Femur (tissue), 1 donor: ENCODE data around the gene MFSD12.

Experiments used
- DNase-seq: peaks from one replicate; pipeline ENCODE4 v3.0.0-alpha.2; 2017

The MFSD12 gene

DNA sequence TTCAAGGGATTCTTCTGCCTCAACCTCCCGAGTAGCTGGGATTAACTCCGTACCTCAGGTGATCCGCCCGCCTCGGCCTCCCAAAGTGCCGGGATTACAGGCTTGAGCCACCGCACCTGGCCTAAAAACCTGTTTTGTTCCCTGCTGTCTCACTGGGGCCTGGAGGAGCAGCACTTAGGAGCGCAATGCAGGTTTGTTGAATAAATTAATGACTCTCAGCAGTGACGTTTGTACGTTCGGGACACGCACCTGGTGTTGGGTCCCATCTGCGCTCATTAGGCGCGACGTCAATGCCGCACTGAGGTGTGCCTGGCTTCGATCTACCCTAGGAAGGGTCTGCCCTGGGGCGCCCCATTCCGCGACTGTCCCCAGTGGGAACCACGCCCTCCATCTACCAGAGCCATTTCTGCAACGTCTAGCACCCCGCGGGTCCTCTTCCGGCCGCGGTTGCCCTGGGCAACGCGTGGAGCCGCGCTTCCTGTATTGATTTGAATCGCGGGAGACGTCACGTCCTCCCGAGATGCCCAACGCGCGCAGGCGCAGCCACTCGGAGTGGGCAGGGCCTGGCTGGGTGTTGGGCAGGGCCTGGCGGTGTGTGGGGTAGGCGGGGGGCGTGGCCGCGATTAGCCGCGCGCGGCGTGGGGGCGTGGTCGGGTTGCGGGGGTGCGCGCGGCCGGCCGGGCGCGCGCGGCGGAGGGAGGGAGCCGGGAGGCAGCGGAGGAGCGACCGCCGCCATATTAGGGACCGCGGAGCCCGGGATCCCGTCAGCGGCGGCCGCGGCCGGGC, 51.6 kb downstream of the MFSD12 start, which contains the start of gene FZR1:
TSS of gene FZR1 (plus strand) at position 714 of the 786 bp plus-strand sequence. CDS start 16,679 bp downstream, outside the sequence.
- DNase-seq = peak; percentile 100

DNA sequence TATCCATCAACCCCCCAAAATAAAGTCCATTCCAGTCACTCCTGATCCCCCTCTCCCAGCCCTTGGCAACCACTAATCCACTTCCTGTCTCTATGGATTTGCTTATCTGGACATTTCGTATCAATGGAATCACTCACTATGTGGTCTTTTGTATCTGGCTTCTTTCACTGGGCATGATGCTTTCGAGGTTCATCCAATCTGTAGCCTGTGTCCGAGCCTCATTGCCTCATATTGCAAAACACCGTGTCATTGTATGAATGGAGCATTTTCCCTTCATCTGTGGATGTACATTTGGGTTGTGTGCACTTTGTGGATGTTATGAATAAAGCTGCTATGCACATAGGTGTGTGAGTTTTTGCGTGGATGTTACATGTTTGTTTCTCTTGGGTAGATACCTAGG, 52.7 kb downstream of the MFSD12 start:
- DNase-seq = no peak

DNA sequence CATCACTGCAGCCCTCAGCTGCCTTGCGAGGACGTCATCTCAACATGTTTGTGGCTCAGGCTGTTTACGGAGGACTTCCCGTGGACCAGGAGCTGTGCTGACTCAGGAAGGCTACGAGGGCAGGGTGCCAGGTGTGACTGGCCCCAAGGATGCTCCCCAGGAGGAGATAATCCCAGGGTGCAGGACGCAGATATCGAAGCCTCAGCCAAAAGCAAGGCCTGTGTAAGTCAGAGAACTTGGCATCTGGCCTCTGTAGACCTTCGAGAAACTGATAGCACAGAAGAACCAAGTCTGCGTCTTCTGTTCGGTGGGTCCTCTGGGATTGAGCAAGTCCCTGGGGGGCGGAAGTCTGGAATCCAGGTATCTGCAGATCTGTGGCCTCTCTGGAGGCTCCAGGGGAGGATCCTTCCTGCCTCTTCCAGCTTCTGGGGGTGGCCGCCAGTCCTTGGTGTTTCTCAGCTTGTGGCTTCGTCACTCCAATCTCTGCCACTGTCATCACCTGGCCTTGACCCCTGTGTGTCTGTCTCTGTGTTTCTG, 54.3 kb downstream of the MFSD12 start:
- no peak for DNase-seq

DNA sequence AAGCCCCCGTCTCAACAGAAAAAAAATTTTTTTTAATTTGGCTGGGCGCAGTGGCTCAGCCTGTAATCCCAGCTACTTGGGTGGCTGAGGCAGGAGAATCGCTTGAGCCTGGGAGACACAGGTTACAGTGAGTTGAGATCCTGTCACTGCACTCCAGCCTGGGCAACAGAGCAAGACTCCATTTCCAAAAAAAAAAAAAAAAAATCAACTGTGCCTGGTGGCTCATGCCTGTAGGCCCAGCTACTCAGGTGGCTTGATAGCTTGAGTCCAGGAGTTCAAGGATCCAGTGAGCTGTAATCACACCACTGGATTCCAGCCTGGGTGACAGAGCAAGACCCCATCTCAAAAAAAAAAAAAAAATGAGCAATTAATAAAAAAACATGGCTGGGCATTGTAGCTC, 55.6 kb downstream of the MFSD12 start:
- DNase-seq = no peak

DNA sequence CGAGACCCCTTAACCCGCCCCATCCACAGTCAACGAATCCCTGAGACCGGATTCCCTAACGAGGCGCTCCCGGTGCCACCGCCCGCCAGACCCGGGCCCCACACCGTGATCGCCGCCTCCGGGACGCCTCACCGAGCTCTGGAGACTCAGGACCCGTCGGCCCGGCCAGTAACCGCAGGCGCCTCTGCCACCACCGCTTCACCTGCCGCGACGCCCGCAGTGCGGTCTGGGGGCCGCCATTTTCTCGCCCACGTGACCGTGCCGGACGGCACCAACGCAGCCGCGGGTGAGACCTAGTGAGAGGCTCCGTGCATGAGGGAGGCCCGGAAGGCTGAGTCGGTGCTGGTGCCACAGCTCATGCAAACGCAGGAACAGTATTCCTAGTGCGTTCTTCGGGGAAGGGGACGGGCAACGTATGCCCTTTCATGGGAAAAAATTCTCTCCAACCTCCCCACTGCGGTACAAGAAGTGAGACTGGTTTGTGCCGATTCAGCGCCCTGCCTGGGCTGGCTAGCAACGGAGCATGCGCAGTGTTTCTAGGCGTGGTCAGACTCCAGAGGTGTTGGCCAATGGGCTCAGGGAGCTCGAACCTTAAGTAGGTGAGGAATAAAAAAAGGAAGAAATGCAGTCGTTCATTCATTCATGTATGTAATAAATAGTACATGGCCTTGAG, 56.8 kb downstream of the MFSD12 start, which contains the start of gene DOHH:
TSS of gene DOHH (minus strand) at position 246 of the 673 bp plus-strand sequence. CDS start 3,860 bp downstream, outside the sequence.
- peak; percentile 98 for DNase-seq

DNA sequence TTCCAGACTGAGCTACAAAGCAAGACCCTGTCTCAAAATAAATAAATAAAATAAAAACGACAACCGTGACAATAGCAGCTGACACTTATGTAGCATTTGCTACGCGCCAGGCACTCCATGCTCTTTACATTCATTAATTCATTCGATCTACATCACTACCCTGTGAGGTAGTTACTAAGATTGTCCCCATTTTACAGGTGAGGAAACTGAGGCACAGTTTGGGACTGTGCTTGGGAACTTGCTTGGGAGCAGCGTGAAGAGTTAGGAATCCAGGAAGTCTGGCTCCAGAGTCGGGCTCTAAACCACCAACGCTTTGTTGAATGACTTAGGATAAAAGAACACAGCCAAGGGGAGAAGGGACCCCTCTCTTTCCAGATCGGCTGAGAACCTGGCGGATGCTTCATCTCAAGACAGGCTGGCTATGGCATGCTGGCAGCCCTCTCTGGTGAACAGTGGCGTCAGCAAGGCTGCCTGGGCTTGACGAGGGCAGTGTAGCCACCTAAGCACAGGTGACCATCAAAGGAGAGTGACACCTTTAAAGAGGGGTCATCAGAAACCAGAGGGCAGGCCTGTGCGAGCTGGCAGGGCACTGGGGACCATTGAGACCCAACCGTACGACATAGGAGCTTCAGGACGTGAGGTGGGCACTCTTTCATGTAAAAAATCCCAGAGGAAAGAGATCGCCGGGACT, 57.5 kb downstream of the MFSD12 start:
- no peak for DNase-seq

DNA sequence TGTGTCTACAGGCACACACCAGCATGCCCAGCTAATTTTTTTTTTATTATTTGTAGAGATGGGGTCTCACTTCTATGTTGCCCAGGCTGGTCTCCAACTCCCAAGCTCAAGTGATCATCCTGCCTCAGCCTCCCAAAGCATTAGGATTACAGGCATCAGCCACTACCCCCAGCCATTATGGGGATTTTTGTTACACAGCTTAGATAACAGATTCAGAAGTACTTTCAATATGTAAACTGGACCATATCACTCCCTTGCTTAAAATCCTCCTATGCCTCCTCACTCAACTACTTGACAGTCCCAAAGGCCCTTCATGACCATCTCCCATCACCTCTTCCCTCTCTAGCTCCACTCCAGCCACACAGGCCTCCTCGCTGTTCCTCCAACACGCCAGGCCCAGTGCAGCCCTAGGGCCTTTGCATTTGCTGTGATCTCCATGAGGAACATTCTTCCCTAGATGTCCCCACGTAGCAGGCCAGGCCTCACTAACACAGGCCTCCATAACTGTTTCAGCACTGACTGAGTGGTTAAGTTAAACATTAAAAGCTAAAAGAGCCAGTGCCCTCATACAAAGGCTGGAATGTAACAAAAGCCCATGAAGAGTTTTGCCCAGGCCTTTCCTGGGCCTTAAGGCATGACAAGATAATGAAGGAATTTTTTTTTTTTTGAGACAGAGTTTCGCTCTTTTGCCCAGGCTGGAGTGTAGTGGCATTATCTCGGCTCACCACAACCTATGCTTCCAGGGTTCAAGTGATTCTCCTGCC, 59.4 kb downstream of the MFSD12 start:
- no peak for DNase-seq

DNA sequence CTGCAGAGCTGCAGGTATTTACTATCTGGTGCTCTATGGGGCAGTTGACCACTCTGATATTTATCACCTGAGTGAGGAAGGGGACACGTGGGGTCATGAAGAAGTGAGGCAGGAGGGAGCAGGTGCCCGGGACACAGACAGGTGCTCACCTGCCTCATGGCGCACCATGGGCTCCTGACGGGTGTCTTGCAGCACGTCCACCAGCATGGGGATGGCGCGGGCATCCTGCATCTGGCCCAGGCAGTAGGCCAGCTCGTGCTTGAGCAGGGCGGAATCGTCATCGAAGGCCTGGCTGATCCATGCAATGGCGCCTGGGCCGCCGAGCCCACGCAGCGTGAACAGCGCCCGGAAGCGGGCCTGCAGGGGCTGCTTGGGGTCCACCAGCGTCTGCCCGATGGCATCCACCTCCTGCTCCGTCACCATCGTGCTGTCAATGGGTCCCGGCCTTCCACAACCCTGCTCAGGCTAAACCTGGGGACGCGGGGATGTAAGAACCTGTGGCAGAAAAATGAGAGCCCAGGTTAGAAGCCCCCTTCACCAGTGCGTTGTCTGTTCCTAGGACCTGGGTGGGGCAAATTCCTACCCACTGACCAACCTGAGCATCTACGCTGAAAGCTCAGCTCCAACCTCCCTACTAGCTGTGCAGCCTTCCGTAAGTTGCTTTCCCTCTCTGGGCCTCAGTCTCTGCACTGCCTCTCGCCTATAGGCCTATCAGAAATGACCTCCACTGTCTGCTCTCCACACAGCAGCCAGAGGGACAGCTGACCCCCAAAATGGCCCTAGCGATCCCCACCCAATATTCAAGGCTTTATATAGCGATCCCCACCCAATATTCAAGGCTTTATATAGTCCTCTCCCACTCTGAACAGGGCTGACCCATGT, 60.8 kb downstream of the MFSD12 start:
- no peak for DNase-seq

DNA sequence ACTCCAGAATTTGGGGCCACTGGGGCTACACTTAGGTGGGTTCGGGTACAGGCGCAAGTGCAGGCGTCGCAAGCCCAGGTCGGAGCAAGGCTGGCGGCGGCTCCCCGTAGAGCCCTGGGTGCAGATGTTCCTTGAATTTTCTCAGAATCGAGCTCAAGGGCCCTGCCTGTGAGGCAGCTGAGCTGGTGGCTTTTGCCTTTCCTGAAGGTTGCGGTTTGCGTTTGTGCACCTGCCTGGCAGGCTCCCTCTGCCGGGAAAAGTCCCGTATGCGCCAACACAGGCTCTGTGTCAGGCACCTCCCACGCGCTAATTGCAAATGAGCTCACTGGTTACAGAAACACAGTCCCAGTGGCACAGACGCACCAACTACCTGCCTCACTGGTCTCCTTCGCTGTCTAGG, 62.8 kb downstream of the MFSD12 start:
- DNase-seq = no peak
